Effector memory CD4-positive, alpha-beta T cell (primary cell): ENCODE measurements around the gene PPP1R13L.

Source experiments
- DNase-seq, 3 donors: peaks; one replicate each; pipeline ENCODE4 v3.0.0-alpha.2; 2020
- H3K27ac ChIP-seq: 2 replicates; pipeline ENCODE4 v1.7.0; 2013; ENCODE audit warnings: mild to moderate bottlenecking, low read length, moderate library complexity; ENCODE audit not compliant: insufficient read depth, poor library complexity, severe bottlenecking
- H3K27me3 ChIP-seq: replicated peaks from 2 replicates; pipeline ENCODE4 v1.7.0; 2013; ENCODE audit warnings: mild to moderate bottlenecking, low read length; ENCODE audit not compliant: insufficient read depth, control insufficient read depth, poor library complexity, severe bottlenecking
- H3K36me3 ChIP-seq: 2 replicates; pipeline ENCODE4 v1.7.0; 2013; ENCODE audit warnings: mild to moderate bottlenecking, low read length, moderate library complexity; ENCODE audit not compliant: control insufficient read depth, insufficient read depth
- H3K4me1 ChIP-seq: 2 replicates; pipeline ENCODE4 v1.7.0; 2013; ENCODE audit warnings: low read length, mild to moderate bottlenecking; ENCODE audit not compliant: control insufficient read depth, insufficient read depth, poor library complexity, severe bottlenecking
- H3K4me3 ChIP-seq: 2 replicates; pipeline ENCODE4 v1.7.0; 2013; ENCODE audit warnings: low read length, low read depth, mild to moderate bottlenecking; ENCODE audit not compliant: insufficient read depth, poor library complexity, severe bottlenecking
- H3K9me3 ChIP-seq: 2 replicates; pipeline ENCODE4 v1.7.0; 2013; ENCODE audit warnings: mild to moderate bottlenecking, low read length, moderate library complexity; ENCODE audit not compliant: control insufficient read depth
- total RNA-seq, 3 donors: gene quantifications; one replicate each; lab custom pipeline; 2026; lab: John Stamatoyannopoulos, UW

PPP1R13L gene, protein sequence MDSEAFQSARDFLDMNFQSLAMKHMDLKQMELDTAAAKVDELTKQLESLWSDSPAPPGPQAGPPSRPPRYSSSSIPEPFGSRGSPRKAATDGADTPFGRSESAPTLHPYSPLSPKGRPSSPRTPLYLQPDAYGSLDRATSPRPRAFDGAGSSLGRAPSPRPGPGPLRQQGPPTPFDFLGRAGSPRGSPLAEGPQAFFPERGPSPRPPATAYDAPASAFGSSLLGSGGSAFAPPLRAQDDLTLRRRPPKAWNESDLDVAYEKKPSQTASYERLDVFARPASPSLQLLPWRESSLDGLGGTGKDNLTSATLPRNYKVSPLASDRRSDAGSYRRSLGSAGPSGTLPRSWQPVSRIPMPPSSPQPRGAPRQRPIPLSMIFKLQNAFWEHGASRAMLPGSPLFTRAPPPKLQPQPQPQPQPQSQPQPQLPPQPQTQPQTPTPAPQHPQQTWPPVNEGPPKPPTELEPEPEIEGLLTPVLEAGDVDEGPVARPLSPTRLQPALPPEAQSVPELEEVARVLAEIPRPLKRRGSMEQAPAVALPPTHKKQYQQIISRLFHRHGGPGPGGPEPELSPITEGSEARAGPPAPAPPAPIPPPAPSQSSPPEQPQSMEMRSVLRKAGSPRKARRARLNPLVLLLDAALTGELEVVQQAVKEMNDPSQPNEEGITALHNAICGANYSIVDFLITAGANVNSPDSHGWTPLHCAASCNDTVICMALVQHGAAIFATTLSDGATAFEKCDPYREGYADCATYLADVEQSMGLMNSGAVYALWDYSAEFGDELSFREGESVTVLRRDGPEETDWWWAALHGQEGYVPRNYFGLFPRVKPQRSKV
- 4.3 to 4.5 (median 4.5) reads per million in 3 donors for total RNA-seq

DNA sequence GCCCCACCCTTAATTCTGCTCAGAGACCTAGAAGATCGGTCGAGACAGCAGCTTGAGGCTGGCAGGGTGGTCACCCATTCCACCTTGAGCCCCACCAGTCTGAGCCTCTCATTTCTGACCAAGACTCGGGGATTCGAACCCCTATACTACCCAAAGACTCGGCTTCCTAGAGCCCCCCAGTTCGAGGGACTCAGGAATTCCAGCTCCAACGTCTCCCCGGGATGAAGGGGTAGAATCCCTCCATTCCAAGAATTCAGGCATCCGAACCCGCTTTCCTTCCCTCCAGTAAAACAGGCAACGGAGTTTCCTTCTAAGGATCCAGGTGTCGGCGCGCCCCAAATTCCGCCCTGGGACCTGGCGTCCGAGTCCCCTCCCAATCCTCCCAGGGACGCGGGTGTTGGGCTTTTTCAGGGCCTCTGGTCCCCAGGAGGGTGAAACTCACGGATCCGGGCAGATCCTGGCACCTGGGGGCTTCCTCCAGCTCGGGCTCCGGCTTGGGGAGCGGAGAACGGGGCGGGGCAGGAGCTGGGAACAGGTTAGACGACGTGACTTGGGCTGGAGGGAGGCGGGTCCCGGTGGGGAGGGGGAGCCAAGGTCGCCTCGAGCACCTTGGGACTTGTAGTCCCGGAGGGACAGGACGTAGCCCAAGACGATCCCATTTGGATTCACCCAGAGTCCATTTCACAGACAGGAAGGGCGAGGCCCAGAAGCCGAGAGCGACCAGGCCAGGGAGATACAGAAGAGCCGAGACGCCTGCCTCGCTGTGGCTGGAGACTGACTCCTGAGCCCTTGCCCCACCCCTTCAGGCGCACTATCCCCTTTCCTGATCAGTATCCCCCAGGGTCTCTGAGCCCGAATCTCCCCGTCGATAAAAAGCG lies at the start of gene PPP1R13L:
PPP1R13L (minus strand) TSS at position 513 of the 878 bp plus-strand sequence. CDS start 6,751 bp downstream, outside the sequence.
- Histone ChIP-seq H3K27me3 (peaks cover 14% of the 10 kb centered on the region), H3K27ac (peak within 1 kb of the TSS; percentile 73), H3K9me3 (no peaks in the 10 kb centered on the region), H3K4me3 (peak within 1 kb of the TSS; percentile 80), H3K36me3 (no peaks in the 10 kb centered on the region), H3K4me1 (peaks cover 32% of the 10 kb centered on the region)
- DNase-seq = peak in 2 of 3 donors; percentile 23 to 26

DNA sequence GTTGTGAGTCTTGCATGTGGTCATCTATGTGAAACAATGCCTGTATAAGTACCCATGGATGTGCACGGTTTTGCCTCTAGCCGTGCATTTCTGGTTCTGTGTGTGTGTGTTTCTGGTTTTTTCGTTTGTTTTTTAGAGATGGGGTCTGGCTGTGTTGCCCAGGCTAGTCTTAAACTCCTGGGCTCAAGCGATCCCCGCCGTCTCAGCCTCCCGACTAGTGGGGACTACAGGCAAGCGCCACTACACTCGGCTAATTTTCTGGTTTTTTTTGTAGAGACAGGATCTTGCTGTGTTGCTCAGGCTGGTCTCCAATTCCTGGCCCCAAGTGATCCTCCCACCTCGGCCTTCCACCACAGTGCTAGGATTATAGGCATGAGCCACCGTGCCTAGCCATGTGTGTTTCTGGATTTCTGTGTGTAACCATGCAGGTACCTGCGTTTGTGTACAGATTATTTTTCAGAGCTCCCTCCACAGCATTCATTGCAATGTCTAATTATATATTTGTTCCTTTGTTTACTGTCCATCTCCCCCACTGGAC lies 47.0 kb upstream of the PPP1R13L start:
- Histone ChIP-seq H3K27ac (peak overlapping the region; percentile 99), H3K27me3 (no peaks in the 10 kb centered on the region), H3K36me3 (no peaks in the 10 kb centered on the region), H3K9me3 (no peaks in the 10 kb centered on the region), H3K4me3 (peak overlapping the region; percentile 80), H3K4me1 (peaks cover 44% of the 10 kb centered on the region)
- DNase-seq = no peak

DNA sequence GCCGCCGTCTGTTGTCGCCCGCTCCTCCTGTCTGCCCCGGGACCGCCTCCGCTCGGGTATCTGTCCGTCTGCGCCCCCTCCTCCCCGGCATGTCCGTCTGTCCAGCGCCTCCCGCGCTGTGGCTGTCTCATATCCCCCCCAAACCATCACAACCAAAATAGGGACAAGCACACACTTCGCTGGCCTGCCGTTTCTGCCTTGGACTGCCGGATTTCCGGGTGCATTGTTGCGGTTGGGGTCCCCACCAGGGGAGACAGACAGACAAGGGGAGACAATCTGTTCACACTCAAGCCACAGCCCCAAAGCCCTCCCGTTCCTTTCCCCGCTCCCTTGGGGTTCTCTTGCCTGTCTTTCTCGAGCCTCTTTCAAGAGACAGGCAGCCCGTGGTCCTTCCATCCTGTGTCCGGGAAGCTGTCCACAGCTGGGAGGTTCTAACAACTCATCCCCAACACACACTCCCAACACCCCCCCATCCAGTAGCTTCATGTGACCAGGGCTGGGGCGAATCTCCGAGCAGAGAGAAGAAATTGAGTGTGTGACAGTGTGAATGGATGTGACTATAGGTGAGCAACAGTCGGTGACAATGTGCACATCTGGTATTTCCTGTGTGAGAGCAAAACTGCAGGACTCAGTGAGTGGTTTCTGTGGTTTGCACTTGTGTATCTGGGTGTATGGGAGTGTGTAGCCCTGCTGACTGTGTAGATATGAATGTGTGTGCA lies 46.4 kb upstream of the PPP1R13L start:
- no peaks in the 10 kb centered on the region for H3K27me3 ChIP-seq
- peaks cover 40% of the 10 kb centered on the region for H3K4me1 ChIP-seq
- H3K9me3 ChIP-seq = no peaks in the 10 kb centered on the region
- DNase-seq = peak; percentile 66 to 74 (median 69)
- no peaks in the 10 kb centered on the region for H3K36me3 ChIP-seq
- peak overlapping the region; percentile 99 for H3K27ac ChIP-seq
- H3K4me3 ChIP-seq = peak overlapping the region; percentile 80

DNA sequence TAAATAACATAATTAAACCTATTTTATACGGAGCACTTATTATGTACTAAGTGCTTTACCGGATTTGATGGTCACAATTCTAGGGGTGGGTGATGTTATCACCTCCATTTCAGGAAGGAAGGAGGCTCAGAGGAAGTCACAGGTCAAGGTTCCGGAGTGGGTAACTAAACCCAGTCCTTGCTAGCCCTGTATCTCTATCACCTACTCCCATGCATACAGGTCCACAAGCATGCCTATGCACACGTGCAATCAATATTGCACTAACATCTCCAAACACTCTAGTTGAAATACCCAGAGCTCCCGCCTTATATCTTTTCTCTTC lies 45.1 kb upstream of the PPP1R13L start:
- H3K4me1 ChIP-seq = peaks cover 33% of the 10 kb centered on the region
- peak; percentile 30 to 50 (median 45) for DNase-seq
- H3K4me3 ChIP-seq = peak overlapping the region; percentile 54

DNA sequence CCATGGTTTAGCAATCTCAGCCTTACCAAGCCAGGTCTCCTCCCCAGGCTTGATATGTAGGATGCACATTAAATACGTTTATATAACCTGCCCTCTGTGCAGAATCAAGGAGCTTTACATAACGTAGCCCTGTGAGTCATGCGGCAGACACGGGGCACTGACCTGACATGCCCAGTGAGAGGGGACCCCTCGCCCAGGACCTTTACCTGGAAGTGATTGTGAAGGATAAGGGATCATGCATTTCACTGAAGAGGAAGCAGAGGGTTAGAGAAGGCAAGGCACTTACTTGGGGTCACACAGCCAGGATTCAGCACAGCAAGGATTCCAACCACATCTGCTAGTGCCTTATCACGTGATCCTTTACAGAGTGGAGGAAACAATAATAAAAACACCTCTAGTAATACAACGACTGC lies 44.0 kb upstream of the PPP1R13L start:
- Histone ChIP-seq H3K36me3 (no peaks in the 10 kb centered on the region), H3K9me3 (no peaks in the 10 kb centered on the region), H3K4me3 (no peak overlapping the region), H3K4me1 (peaks cover 41% of the 10 kb centered on the region), H3K27me3 (no peaks in the 10 kb centered on the region), H3K27ac (peak overlapping the region; percentile 99)
- peak in 2 of 3 donors; percentile 11 to 41 for DNase-seq

More for the DNA sequence above, 45.1 kb upstream of the PPP1R13L start:
- Histone ChIP-seq H3K9me3 (no peaks in the 10 kb centered on the region), H3K27me3 (no peaks in the 10 kb centered on the region), H3K36me3 (no peaks in the 10 kb centered on the region), H3K27ac (peak overlapping the region; percentile 99)

DNA sequence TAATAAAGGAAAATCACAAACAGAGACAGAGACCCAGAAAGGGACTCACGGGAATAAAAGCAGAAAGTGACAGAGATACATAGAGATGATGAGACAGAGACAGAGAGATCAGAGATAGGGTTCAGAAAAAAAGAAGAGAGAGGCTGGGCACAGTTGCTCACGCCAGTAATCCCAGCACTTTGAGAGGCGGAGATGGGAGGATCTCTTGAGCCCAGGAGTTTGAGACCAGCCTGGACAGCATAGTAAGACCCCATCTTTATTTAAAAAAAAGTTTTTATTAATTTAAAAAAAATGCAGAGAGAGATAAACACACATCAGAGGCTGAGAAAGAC lies 43.5 kb upstream of the PPP1R13L start:
- Histone ChIP-seq H3K27me3 (no peaks in the 10 kb centered on the region), H3K4me3 (no peak overlapping the region), H3K9me3 (no peaks in the 10 kb centered on the region), H3K27ac (peak overlapping the region; percentile 99), H3K36me3 (no peaks in the 10 kb centered on the region), H3K4me1 (peaks cover 43% of the 10 kb centered on the region)
- no peak for DNase-seq

DNA sequence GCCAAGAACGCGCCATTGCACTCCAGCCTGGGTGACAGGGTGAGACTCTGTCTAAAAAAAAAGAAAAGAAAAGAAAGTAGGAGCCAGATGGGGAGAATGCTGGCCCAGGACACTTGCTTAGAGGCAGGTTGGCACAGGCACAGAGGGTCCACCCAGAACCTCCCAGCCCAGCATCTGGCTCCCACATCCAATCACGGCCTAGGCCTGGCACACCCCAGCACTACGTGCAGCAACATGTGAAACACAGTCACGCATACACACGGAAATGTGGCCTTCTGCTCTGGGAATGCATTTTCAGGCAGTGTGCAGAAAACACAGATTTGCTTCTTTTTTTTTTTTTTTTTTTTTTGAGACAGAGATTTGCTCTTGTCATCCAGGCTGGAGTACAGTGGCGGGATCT lies 42.1 kb upstream of the PPP1R13L start:
- Histone ChIP-seq H3K36me3 (no peaks in the 10 kb centered on the region), H3K27ac (no peak overlapping the region), H3K9me3 (no peaks in the 10 kb centered on the region), H3K4me3 (no peak overlapping the region), H3K4me1 (peaks cover 56% of the 10 kb centered on the region), H3K27me3 (no peaks in the 10 kb centered on the region)
- DNase-seq = no peak

DNA sequence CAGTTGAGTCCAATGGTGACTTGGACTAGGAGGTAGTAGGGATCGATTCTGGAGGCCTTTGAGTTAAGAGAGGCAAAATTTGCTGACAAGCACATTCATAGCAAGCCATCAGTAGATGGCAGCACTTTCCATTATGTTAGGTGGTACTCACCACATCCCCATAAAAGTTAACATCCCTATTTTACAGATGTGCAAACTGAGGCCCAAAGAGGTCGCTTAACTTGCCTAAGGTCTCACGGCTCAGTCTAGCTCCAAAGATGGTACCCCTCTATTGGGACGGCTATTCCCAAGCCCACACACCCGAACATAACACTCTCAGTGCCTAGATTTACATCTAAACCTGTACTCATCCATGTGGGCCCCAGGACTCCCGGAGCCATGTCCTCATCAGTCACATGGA lies 41.4 kb upstream of the PPP1R13L start:
- H3K4me1 ChIP-seq = peaks cover 49% of the 10 kb centered on the region
- no peak for DNase-seq
- no peaks in the 10 kb centered on the region for H3K36me3 ChIP-seq
- no peaks in the 10 kb centered on the region for H3K9me3 ChIP-seq
- no peak overlapping the region for H3K27ac ChIP-seq
- H3K4me3 ChIP-seq = no peak overlapping the region
- no peaks in the 10 kb centered on the region for H3K27me3 ChIP-seq

DNA sequence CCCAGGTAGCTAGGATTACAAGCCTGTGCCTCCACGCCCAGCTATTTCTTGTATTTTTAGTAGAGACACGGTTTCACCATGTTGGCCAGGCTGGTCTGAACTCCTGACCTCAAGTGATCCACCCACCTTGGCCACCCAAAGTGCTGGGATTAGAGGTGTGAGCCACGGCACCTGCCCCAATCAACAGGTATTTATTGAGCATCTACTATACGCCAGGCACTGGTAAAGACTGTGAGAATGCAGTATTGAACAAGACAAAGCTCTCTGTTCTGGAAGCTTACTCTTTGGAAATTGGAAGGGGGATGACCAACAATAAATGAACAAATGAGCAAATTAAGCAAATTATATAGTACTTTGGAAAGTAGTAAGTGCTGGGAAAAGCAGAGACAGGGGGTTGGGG lies 40.3 kb upstream of the PPP1R13L start:
- no peak for DNase-seq
- Histone ChIP-seq H3K27me3 (no peaks in the 10 kb centered on the region), H3K27ac (peak overlapping the region; percentile 89), H3K4me3 (no peak overlapping the region), H3K9me3 (no peaks in the 10 kb centered on the region), H3K4me1 (peaks cover 47% of the 10 kb centered on the region), H3K36me3 (no peaks in the 10 kb centered on the region)
